NT2/D1 (cell line): ENCODE measurements around the gene PSMD12.

Experiments used
- DNase-seq: peaks from one replicate; pipeline ENCODE4 v3.0.0-alpha.2; 2011; ENCODE audit warnings: low read depth, low spot score
- H3K27me3 ChIP-seq: 2 replicates; pipeline ENCODE4 v1.6.0; 2011; ENCODE audit warnings: mild to moderate bottlenecking; ENCODE audit not compliant: insufficient read length, insufficient read depth
- H3K36me3 ChIP-seq: 2 replicates; pipeline ENCODE4 v1.6.1; 2011; ENCODE audit warnings: mild to moderate bottlenecking, low read length, mixed read lengths; ENCODE audit not compliant: insufficient read depth, insufficient read length
- H3K4me1 ChIP-seq: 2 replicates; pipeline ENCODE4 v1.5.1; 2011; ENCODE audit not compliant: insufficient read depth, insufficient read length
- H3K4me3 ChIP-seq: 2 replicates; pipeline ENCODE4 v1.5.1; 2011; ENCODE audit warnings: low read depth; ENCODE audit not compliant: insufficient read length
- H3K9ac ChIP-seq: 2 replicates; pipeline ENCODE4 v1.6.0; 2011; ENCODE audit warnings: low read depth; ENCODE audit not compliant: insufficient read length
- H3K9me3 ChIP-seq: 2 replicates; pipeline ENCODE4 v1.5.1; 2011; ENCODE audit warnings: mild to moderate bottlenecking, low read length; ENCODE audit not compliant: insufficient read depth
- SUZ12 ChIP-seq: IDR thresholded peaks from 2 replicates; pipeline ENCODE4 v1.6.1; 2011; ENCODE audit not compliant: insufficient read length, insufficient read depth; ENCODE audit errors: extremely low read depth
- YY1 ChIP-seq: IDR thresholded peaks from 2 replicates; pipeline ENCODE4 v1.6.1; 2011; ENCODE audit not compliant: insufficient read length, insufficient read depth
- ZNF274 ChIP-seq: IDR thresholded peaks from 2 replicates; pipeline ENCODE4 v1.6.1; 2011; ENCODE audit warnings: mild to moderate bottlenecking, low read depth, low read length

Gene PSMD12

GRCh38 chr17:67294451-67295199 is 71.8 kb downstream of the PSMD12 start:
- no peaks in the 10 kb centered on the region for H3K36me3 ChIP-seq
- H3K9me3 ChIP-seq: no peaks in the 10 kb centered on the region; the same call in 1 of the 2 replicates
- H3K27me3 ChIP-seq: no peaks in the 10 kb centered on the region
- no peak for DNase-seq
- no peak overlapping the region for H3K9ac ChIP-seq
- peaks cover 4% of the 10 kb centered on the region for H3K4me1 ChIP-seq
- H3K4me3 ChIP-seq: no peak overlapping the region
- TF ChIP-seq YY1 (no peak), SUZ12 (no peak), ZNF274 (no peak)

- Histone ChIP-seq H3K9ac (no peak overlapping the region), H3K36me3 (no peaks in the 10 kb centered on the region), H3K4me1 (peaks cover 8% of the 10 kb centered on the region), H3K4me3 (no peak overlapping the region), H3K27me3 (no peaks in the 10 kb centered on the region), H3K9me3 (no peaks in the 10 kb centered on the region; the same call in 1 of the 2 replicates)
- DNase-seq: no peak
- TF ChIP-seq YY1: no peak
- TF ChIP-seq SUZ12: no peak
- no peak for TF ChIP-seq ZNF274
Observed at GRCh38 chr17:67293251-67294203, 72.8 kb downstream of the PSMD12 start.

GRCh38 chr17:67290711-67291291 is 75.6 kb downstream of the PSMD12 start:
- H3K9me3 ChIP-seq: no peaks in the 10 kb centered on the region; the same call in 1 of the 2 replicates
- H3K4me3 ChIP-seq: no peak overlapping the region
- H3K4me1 ChIP-seq: peaks cover 10% of the 10 kb centered on the region
- no peaks in the 10 kb centered on the region for H3K27me3 ChIP-seq
- H3K36me3 ChIP-seq: no peaks in the 10 kb centered on the region
- H3K9ac ChIP-seq: no peak overlapping the region
- TF ChIP-seq ZNF274 (no peak), SUZ12 (no peak), YY1 (no peak)
- no peak for DNase-seq

GRCh38 chr17:67290244-67290643 is 76.1 kb downstream of the PSMD12 start:
- H3K4me3 ChIP-seq: no peak overlapping the region
- no peaks in the 10 kb centered on the region; the same call in 1 of the 2 replicates for H3K9me3 ChIP-seq
- no peak for DNase-seq
- TF ChIP-seq YY1 (no peak), ZNF274 (no peak), SUZ12 (no peak)
- H3K36me3 ChIP-seq: no peaks in the 10 kb centered on the region
- H3K9ac ChIP-seq: no peak overlapping the region
- H3K27me3 ChIP-seq: no peaks in the 10 kb centered on the region
- peaks cover 10% of the 10 kb centered on the region for H3K4me1 ChIP-seq

- H3K9me3 ChIP-seq: no peaks in the 10 kb centered on the region
- TF ChIP-seq YY1 (no peak), SUZ12 (no peak), ZNF274 (no peak)
- H3K27me3 ChIP-seq: no peaks in the 10 kb centered on the region
- no peak overlapping the region for H3K4me3 ChIP-seq
- peaks cover 10% of the 10 kb centered on the region for H3K4me1 ChIP-seq
- H3K9ac ChIP-seq: no peak overlapping the region
- DNase-seq: no peak
- no peaks in the 10 kb centered on the region for H3K36me3 ChIP-seq
Observed at GRCh38 chr17:67289181-67289876, 77.0 kb downstream of the PSMD12 start.
